Endothelial cell of umbilical vein (primary cell): ENCODE results near the gene PLPPR4. TPM values are rescaled to one million over a fixed set of nuclear protein-coding genes. Genes with fewer than 3 reads are reported as not detected.

Source experiments
- BruUV-seq: library from RNA; stranded (reverse); fragments of 400-500 nt; replicated peaks from 2 replicates; lab custom pipeline; 2021; lab: Mats Ljungman, UMichigan
- CTCF ChIA-PET: fragments of 300-600, 350-600 bp; sonication (Branson Sonifier 250); formaldehyde crosslinking; loops from one replicate; lab custom pipeline; 2021; ENCODE audit warnings: antibody characterized with exemption, inconsistent platforms; lab: Charles Lee
- POLR2A ChIA-PET: fragments of 300-600, 350-600 bp; sonication (Branson Sonifier 250); formaldehyde crosslinking; loops from one replicate; lab custom pipeline; 2021; ENCODE audit warnings: antibody characterized with exemption, inconsistent platforms; lab: Charles Lee
- DNase-seq: peaks from one replicate; pipeline ENCODE4 v3.0.0-alpha.2; 2011; ENCODE audit warnings: low read depth, low spot score
- FAIRE-seq: peaks from 2 replicates; lab custom pipeline; 2011; peaks lifted over from hg19 to GRCh38; lab: Jason Lieb, UNC
- H2AFZ ChIP-seq: 2 replicates; pipeline ENCODE4 v1.6.0; 2012; ENCODE audit warnings: low read depth, low read length, control low read depth, inconsistent platforms
- H3K27ac ChIP-seq: 2 replicates; pipeline ENCODE4 v1.5.1; 2011; ENCODE audit warnings: low read depth, mild to moderate bottlenecking, control low read depth, low read length, moderate library complexity; ENCODE audit not compliant: insufficient read depth
- H3K27me3 ChIP-seq, 2 experiments: 2 replicates each; pipeline versions ENCODE4 v1.6.0 to v1.6.1; 2011; ENCODE audit warnings: low read length in 2 of 2, mixed read lengths in 1 of 2; ENCODE audit not compliant: control insufficient read depth in 2 of 2, insufficient read depth in 2 of 2
- H3K36me3 ChIP-seq, 2 experiments: 2 replicates in 1 of 2; 3 replicates in 1 of 2; pipeline ENCODE4 v1.5.1; 2011; ENCODE audit warnings: low read length in 2 of 2, mild to moderate bottlenecking in 1 of 2, moderate library complexity in 1 of 2; ENCODE audit not compliant: control insufficient read depth in 2 of 2, insufficient read depth in 2 of 2; ENCODE audit errors: extremely low read depth in 1 of 2
- H3K4me1 ChIP-seq: 3 replicates; pipeline ENCODE4 v1.5.1; 2011; ENCODE audit warnings: mild to moderate bottlenecking, low read length; ENCODE audit not compliant: control insufficient read depth, insufficient read depth; ENCODE audit errors: extremely low read depth
- H3K4me2 ChIP-seq: 2 replicates; pipeline ENCODE4 v1.6.1; 2011; ENCODE audit warnings: low read length, control low read depth, mixed read lengths; ENCODE audit not compliant: insufficient read depth
- H3K4me3 ChIP-seq, 3 experiments: fragments of 200-600 bp in 1 of 3; sonication (generic), shearing (Covaris generic) in 1 of 3; replicated peaks in 1 of 3; 2 replicates each; pipeline ENCODE4 v1.5.1; 2011 to 2016; ENCODE audit warnings: control low read depth in 3 of 3, low read length in 3 of 3, mild to moderate bottlenecking in 2 of 3, inconsistent platforms in 1 of 3, low read depth in 1 of 3, moderate library complexity in 1 of 3; ENCODE audit not compliant: insufficient read depth in 1 of 3
- H3K79me2 ChIP-seq: 2 replicates; pipeline ENCODE4 v1.6.0; 2012; ENCODE audit warnings: low read length, inconsistent platforms; ENCODE audit not compliant: control insufficient read depth, insufficient read depth
- H3K9ac ChIP-seq: replicated peaks from 2 replicates; pipeline ENCODE3; 2011; ENCODE audit warnings: low read length, control low read depth; ENCODE audit not compliant: insufficient read depth; ENCODE audit errors: extremely low read depth
- H3K9me1 ChIP-seq: replicated peaks from 3 replicates; pipeline ENCODE4 v1.6.0; 2011; ENCODE audit warnings: mild to moderate bottlenecking, low read length; ENCODE audit not compliant: control insufficient read depth, insufficient read depth; ENCODE audit errors: extremely low read depth
- H3K9me3 ChIP-seq: replicated peaks from 2 replicates; pipeline ENCODE4 v1.5.1; 2012; ENCODE audit warnings: low read length, inconsistent platforms; ENCODE audit not compliant: control insufficient read depth, insufficient read depth
- H4K20me1 ChIP-seq: replicated peaks from 2 replicates; pipeline ENCODE3; 2011; ENCODE audit warnings: mild to moderate bottlenecking, low read length; ENCODE audit not compliant: control insufficient read depth, insufficient read depth; ENCODE audit errors: extremely low read depth
- CTCF ChIP-seq, 2 donors: IDR thresholded peaks; 1 replicate in 1 of 2; 2 replicates in 1 of 2; pipeline ENCODE4 v1.5.1; 2011; ENCODE audit warnings: low read length in 2 of 2, mild to moderate bottlenecking in 2 of 2, moderate library complexity in 2 of 2, control low read depth in 1 of 2, inconsistent platforms in 1 of 2, low read depth in 1 of 2; ENCODE audit not compliant: insufficient read depth in 1 of 2; ENCODE audit errors: extremely low read depth in 1 of 2
- EZH2 ChIP-seq: IDR thresholded peaks from 2 replicates; pipeline ENCODE4 v1.6.1; 2012; ENCODE audit warnings: borderline replicate concordance, low read depth, mild to moderate bottlenecking, moderate library complexity, low read length, inconsistent platforms; ENCODE audit not compliant: severe bottlenecking
- FOS ChIP-seq: IDR thresholded peaks from 2 replicates; pipeline ENCODE4 v1.6.1; 2011; ENCODE audit warnings: mild to moderate bottlenecking, low read length, moderate library complexity, borderline replicate concordance; ENCODE audit not compliant: insufficient read depth
- GATA2 ChIP-seq: IDR thresholded peaks from 2 replicates; pipeline ENCODE4 v1.7.0; 2011; ENCODE audit warnings: low read depth, mild to moderate bottlenecking, moderate library complexity, mixed read lengths, low read length; ENCODE audit not compliant: insufficient read length, insufficient read depth
- JUN ChIP-seq: IDR thresholded peaks from 2 replicates; pipeline ENCODE4 v1.6.1; 2011; ENCODE audit warnings: borderline replicate concordance, low read depth; ENCODE audit not compliant: insufficient read length, insufficient read depth
- MAX ChIP-seq: IDR thresholded peaks from 2 replicates; pipeline ENCODE4 v1.6.1; 2011; ENCODE audit not compliant: insufficient read depth, insufficient read length
- MYC ChIP-seq: IDR thresholded peaks from one replicate; pipeline ENCODE4 v1.6.1; 2011; ENCODE audit warnings: mild to moderate bottlenecking, low read depth, low read length
- POLR2A ChIP-seq: IDR thresholded peaks from 2 replicates; pipeline ENCODE4 v1.6.1; 2012; ENCODE audit warnings: low read depth, mild to moderate bottlenecking, control low read depth, low read length
- POLR2AphosphoS5 ChIP-seq: IDR thresholded peaks from 2 replicates; pipeline ENCODE4 v1.6.1; 2012; ENCODE audit warnings: low read depth, mild to moderate bottlenecking, control low read depth, low read length, moderate library complexity; ENCODE audit not compliant: insufficient read depth
- dilution Hi-C: fragments of 300-500 bp; cut with MboI; formaldehyde crosslinking; loops from one replicate; pipeline ENCODE4 v1.15.0; 2019; ENCODE audit warnings: low sequenced_read_pairs; ENCODE audit not compliant: extremely low pct_ligation_motif_present
- intact Hi-C: fragments of 100-400 bp; cut with micrococcal nuclease; formaldehyde crosslinking; loops from one replicate; pipeline ENCODE4 v1.10.0; 2022
- polyA plus RNA-seq, 4 experiments: library from polyadenylated mRNA; depleted of rRNA in 3 of 4; stranded (reverse) in 3 of 4; unstranded in 1 of 4; fragments of >200 nt; gene quantifications; 2 replicates each; pipeline versions ENCODE4 v1.2.1 to v1.2.3, GENCODE V29; 2011 to 2012; ENCODE audit warnings: missing spikeins in 1 of 4
- total RNA-seq: library from RNA; stranded (reverse); gene quantifications from 2 replicates; pipeline ENCODE4 v1.2.3, GENCODE V29; 2021

The PLPPR4 gene
- total and polyA plus RNA-seq, 2 donors (not counting 3 experiments of a cell fraction or from before 2014, with no cell fraction given), result not detected

- H3K9me1 ChIP-seq, result no peaks in the 10 kb centered on the region
- no peak overlapping the region for H3K4me3 ChIP-seq
- H3K9ac ChIP-seq, result no peak overlapping the region
- H3K79me2 ChIP-seq, result no peaks in the 10 kb centered on the region
- BruUV-seq, result no TSS peak
- FAIRE-seq (no peak), DNase-seq (no peak)
- H3K9me3 ChIP-seq, result no peaks in the 10 kb centered on the region
- no peak overlapping the region for H3K27ac ChIP-seq
- H3K4me2 ChIP-seq, result no peak overlapping the region
- no peaks in the 10 kb centered on the region for H3K36me3 ChIP-seq
- H3K27me3 ChIP-seq, result no peaks in the 10 kb centered on the region
- no peaks in the 10 kb centered on the region for H3K4me1 ChIP-seq
- ChIA-PET POLR2A (no interaction called here), CTCF (no interaction called here)
- no peak overlapping the region for H2AFZ ChIP-seq
- dilution Hi-C loops, result no loop called here
- intact Hi-C loops, result no loop called here
- TF ChIP-seq GATA2 (no peak), FOS (no peak), JUN (no peak), MAX (no peak), EZH2 (no peak), MYC (no peak), CTCF (IDR thresholded peaks at IDR 0.05; ENCODE audit: extremely low read depth in 1 of 2, insufficient read depth in 1 of 2, low read depth in 1 of 2, low read length in 2 of 2) (no peak), POLR2AphosphoS5 (no peak), POLR2A (no peak)
- H4K20me1 ChIP-seq, result no peaks in the 10 kb centered on the region
Measured at GRCh38 chr1:99334991-99335390, 70.7 kb downstream of the PLPPR4 start.
